Transverse colon (tissue), 4 donors: ENCODE results near the gene RERG. TPM values are rescaled to one million over a fixed set of nuclear protein-coding genes. Genes with fewer than 3 reads are reported as not detected.

Source experiments
- DNase-seq: peaks from one replicate; pipeline ENCODE4 v3.0.0-alpha.2; 2019
- H3K27ac ChIP-seq, 4 donors: fragments of 200-600 bp; sonication (generic); 2 replicates each; pipeline ENCODE4 v1.5.1; 2016 to 2018; ENCODE audit warnings: inconsistent platforms in 4 of 4
- H3K27me3 ChIP-seq: fragments of 200-600 bp; sonication (generic); 2 replicates; pipeline ENCODE4 v1.5.1; 2017; ENCODE audit warnings: inconsistent platforms
- H3K36me3 ChIP-seq, 4 donors: fragments of 200-600 bp; sonication (generic); 2 replicates each; pipeline ENCODE4 v1.5.1; 2017 to 2019; ENCODE audit warnings: inconsistent platforms in 4 of 4
- H3K4me1 ChIP-seq, 4 donors: fragments of 200-600 bp; sonication (generic); 2 replicates each; pipeline ENCODE4 v1.5.1; 2017 to 2020; ENCODE audit warnings: inconsistent platforms in 4 of 4
- H3K4me3 ChIP-seq, 4 donors: fragments of 200-600 bp; sonication (generic); 1 replicate in 1 of 4; 2 replicates in 3 of 4; pipeline versions ENCODE4 v1.5.1 to v1.6.1; 2017 to 2019; ENCODE audit warnings: inconsistent platforms in 4 of 4
- H3K9me3 ChIP-seq, 2 donors: fragments of 200-600 bp; sonication (generic); 2 replicates each; pipeline ENCODE4 v1.5.1; 2017 to 2019; ENCODE audit warnings: inconsistent platforms in 2 of 2
- EP300 ChIP-seq: sonication (generic); formaldehyde crosslinking; IDR thresholded peaks from one replicate; pipeline ENCODE4 v1.6.1; 2017; ENCODE audit warnings: antibody characterized with exemption, low read depth
- POLR2A ChIP-seq: fragments of 450-650 bp; IDR thresholded peaks from one replicate; pipeline ENCODE4 v1.6.1; 2016; ENCODE audit warnings: antibody characterized with exemption, mild to moderate bottlenecking, moderate library complexity
- POLR2AphosphoS5 ChIP-seq, 3 donors: sonication (generic); formaldehyde crosslinking; IDR thresholded peaks; one replicate each; pipeline ENCODE4 v1.6.1; 2016; ENCODE audit warnings: antibody characterized with exemption in 3 of 3
- WGBS, 2 donors: methylation state at CpG; one replicate each; pipeline ENCODE4 v1.1.5; 2018; ENCODE audit warnings: low coverage in 1 of 2; 5-methylcytosine and 5-hydroxymethylcytosine counted together
- in situ Hi-C, 4 donors: fragments of 200-750 bp; cut with MboI; loops; one replicate each; pipeline versions ENCODE4 v1.15.0 to v1.15.1; 2017; ENCODE audit warnings: low sequenced_read_pairs in 3 of 4, low pct_ligation_motif_present in 1 of 4, low pct_unique_long_range_greater_than_20kb in 1 of 4
- intact Hi-C: fragments of 100-400 bp; cut with DNase I; formaldehyde crosslinking; loops from one replicate; pipeline ENCODE4 v1.15.1; 2023; ENCODE audit warnings: low total_unique reads
- total RNA-seq, 4 donors: library from RNA; depleted of rRNA; stranded (reverse); fragments of >200 nt; gene quantifications; one replicate each; pipeline ENCODE4 v1.1.0, GENCODE V29; 2016
- TF ChIP-seq, protein P1 (sequence below), 5 experiments: fragments of 200-600 bp in 3 of 5; fragments of 450-650 bp in 2 of 5; sonication (generic) in 3 of 5; IDR thresholded peaks; 1 replicate in 2 of 5; 2 replicates in 3 of 5; pipeline ENCODE4 v1.5.1; 2016 to 2017; ENCODE audit warnings: antibody characterized with exemption in 5 of 5, inconsistent platforms in 3 of 5, mild to moderate bottlenecking in 2 of 5, moderate library complexity in 1 of 5

Gene RERG
- total RNA-seq, 4 donors from 2014 or later: 3.6 to 12.6 (median 8.6) TPM

DNA sequence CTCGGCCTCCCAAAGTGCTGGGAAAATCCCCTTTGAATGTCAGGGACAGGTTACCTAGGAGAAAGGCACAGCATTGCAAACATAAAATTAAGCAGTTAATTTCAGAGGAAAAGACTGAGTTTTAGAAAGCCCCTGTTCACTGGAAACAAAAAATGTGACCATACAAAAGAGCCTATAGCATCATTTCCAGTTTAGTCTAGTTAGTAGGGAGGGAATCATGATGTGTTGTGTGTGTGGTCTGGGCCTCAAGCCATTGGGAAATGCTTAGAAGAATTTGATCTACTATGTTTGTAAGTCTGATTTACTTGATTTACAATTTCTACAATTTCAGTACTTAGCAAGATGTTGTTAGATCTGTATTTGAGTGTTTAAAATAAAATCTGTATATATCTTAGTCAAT lies 47.1 kb upstream of the RERG start:
- no peak overlapping the region for H3K4me3 ChIP-seq
- no peaks in the 10 kb centered on the region for H3K4me1 ChIP-seq
- no peak for DNase-seq
- in situ Hi-C loops (loop anchor here in 1 of 4 donors (25.0 kb wide), 1 partner anchor 431 kb away; the partner anchor contains the start of gene ART4), intact Hi-C loops (no loop called here)
- no peaks in the 10 kb centered on the region for H3K27me3 ChIP-seq
- H3K36me3 ChIP-seq: no peaks in the 10 kb centered on the region
- WGBS, 2 donors: 79% methylated on average over 1 of the region's 1 CpG; no CpG with 5 or more reads in 1 of the 2 donors
- no peak for TF ChIP-seq POLR2A
- TF ChIP-seq POLR2AphosphoS5 (IDR thresholded peaks at IDR 0.05): no peak
- no peak for TF ChIP-seq EP300
- TF ChIP-seq, protein P1, sequence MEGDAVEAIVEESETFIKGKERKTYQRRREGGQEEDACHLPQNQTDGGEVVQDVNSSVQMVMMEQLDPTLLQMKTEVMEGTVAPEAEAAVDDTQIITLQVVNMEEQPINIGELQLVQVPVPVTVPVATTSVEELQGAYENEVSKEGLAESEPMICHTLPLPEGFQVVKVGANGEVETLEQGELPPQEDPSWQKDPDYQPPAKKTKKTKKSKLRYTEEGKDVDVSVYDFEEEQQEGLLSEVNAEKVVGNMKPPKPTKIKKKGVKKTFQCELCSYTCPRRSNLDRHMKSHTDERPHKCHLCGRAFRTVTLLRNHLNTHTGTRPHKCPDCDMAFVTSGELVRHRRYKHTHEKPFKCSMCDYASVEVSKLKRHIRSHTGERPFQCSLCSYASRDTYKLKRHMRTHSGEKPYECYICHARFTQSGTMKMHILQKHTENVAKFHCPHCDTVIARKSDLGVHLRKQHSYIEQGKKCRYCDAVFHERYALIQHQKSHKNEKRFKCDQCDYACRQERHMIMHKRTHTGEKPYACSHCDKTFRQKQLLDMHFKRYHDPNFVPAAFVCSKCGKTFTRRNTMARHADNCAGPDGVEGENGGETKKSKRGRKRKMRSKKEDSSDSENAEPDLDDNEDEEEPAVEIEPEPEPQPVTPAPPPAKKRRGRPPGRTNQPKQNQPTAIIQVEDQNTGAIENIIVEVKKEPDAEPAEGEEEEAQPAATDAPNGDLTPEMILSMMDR (IDR thresholded peaks at IDR 0.05): no peak
- H3K27ac ChIP-seq: no peak overlapping the region
- H3K9me3 ChIP-seq: no peaks in the 10 kb centered on the region

- H3K36me3 ChIP-seq: no peaks in the 10 kb centered on the region
- TF ChIP-seq POLR2A (no peak), POLR2AphosphoS5 (IDR thresholded peaks at IDR 0.05) (no peak), EP300 (no peak)
- TF ChIP-seq, protein P1 (IDR thresholded peaks at IDR 0.05): no peak
- H3K9me3 ChIP-seq: no peaks in the 10 kb centered on the region
- no peak overlapping the region for H3K4me3 ChIP-seq
- in situ Hi-C loops (loop anchor here in 1 of 4 donors (25.0 kb wide), 1 partner anchor 429 kb away; the partner anchor contains the start of gene ART4), intact Hi-C loops (no loop called here)
- no peak overlapping the region for H3K27ac ChIP-seq
- no peaks in the 10 kb centered on the region for H3K27me3 ChIP-seq
- no peaks in the 10 kb centered on the region for H3K4me1 ChIP-seq
- DNase-seq: no peak
These were observed 44.7 kb upstream of the RERG start for GRCh38 chr12:15265875-15266274.

DNA sequence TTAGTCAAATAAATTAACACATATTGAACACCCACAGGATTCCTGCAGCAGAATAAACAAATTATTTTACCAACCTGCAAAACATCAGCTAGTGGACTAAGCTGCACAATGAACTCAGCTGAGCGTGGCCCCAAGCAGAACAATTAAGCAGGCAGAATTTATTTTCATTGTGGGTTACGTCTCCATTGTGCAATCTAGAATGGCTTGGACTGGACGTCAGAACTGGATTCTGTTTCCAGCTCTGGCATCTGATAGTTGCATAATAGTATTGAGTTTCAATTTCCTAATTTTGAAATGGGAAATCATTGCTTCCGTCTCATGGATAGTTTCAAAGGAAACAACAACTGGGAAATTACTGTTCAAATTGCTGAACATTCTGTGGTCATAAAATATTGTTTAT lies 35.5 kb upstream of the RERG start:
- Histone ChIP-seq H3K27ac (peak overlapping the region in 1 of 4 donors; percentile 6), H3K27me3 (no peaks in the 10 kb centered on the region), H3K4me3 (no peak overlapping the region), H3K4me1 (no peaks in the 10 kb centered on the region), H3K36me3 (no peaks in the 10 kb centered on the region), H3K9me3 (no peaks in the 10 kb centered on the region)
- no peak for DNase-seq
- intact Hi-C loops (no loop called here), in situ Hi-C loops (loop anchor here in 1 of 4 donors (25.0 kb wide), 1 partner anchor 419 kb away; the partner anchor contains the start of gene ART4)
- 60 to 63% methylated on average over 4 of the region's 4 CpGs for WGBS, 2 donors
- no peak for TF ChIP-seq POLR2A
- TF ChIP-seq EP300: no peak
- TF ChIP-seq POLR2AphosphoS5 (IDR thresholded peaks at IDR 0.05): peak in 1 of 3 donors; percentile 33
- TF ChIP-seq, protein P1 (IDR thresholded peaks at IDR 0.05): no peak

DNA sequence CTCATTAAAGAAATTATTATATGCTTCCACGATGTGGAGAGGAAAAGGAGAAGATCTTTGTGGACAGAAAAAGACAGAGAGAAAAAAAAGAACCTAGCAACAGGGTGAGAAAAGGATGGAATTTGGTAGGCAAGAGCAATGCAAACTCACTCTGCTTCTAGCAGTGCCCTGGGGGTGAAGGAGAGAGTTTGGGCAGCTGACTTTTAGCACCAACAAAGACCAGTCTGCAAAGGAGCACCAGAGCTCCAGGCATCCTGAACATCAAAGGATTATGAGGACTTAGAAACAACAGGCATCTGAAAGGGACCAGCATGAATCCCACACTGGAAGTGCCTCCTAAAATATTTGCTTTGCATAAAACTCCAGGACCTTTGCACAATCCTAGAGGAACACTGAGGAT lies 32.8 kb upstream of the RERG start:
- Histone ChIP-seq H3K36me3 (no peaks in the 10 kb centered on the region), H3K9me3 (no peaks in the 10 kb centered on the region), H3K4me3 (no peak overlapping the region), H3K27ac (no peak overlapping the region), H3K27me3 (peaks cover 6% of the 10 kb centered on the region), H3K4me1 (no peaks in the 10 kb centered on the region)
- in situ Hi-C loops (loop anchor here in 1 of 4 donors (25.0 kb wide), 1 partner anchor 417 kb away; the partner anchor contains the start of gene ART4), intact Hi-C loops (loop anchor here (5.0 kb wide), 1 partner anchor 1347 kb away; no protein-coding TSS in a partner anchor)
- TF ChIP-seq POLR2A (no peak), EP300 (no peak), POLR2AphosphoS5 (IDR thresholded peaks at IDR 0.05) (no peak)
- TF ChIP-seq, protein P1 (IDR thresholded peaks at IDR 0.05): no peak
- WGBS, 2 donors: 36 to 61% methylated on average over 1 of the region's 1 CpG
- no peak for DNase-seq
